ENCODE data around the gene STK10.

Gene STK10

DNA sequence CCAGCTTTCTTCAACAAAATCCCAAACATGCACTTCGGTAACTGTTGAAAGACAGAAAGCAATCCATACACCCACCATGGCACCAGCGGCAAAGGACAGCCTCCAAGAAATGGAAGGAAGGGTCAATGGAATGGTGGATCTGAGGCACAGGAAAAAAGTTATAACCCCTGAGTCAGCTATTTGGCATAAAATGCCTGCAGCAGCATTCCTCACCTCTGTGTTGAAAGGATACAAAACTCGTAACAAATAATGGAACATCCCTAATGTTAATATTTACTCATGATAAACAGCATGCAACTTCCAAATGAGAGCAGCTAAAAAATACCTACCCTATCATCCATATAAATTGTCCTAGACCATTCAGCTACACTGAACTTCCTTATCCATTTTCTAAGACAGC is 191.0 kb downstream of the STK10 start:
- TF ChIP-seq, protein P1, sequence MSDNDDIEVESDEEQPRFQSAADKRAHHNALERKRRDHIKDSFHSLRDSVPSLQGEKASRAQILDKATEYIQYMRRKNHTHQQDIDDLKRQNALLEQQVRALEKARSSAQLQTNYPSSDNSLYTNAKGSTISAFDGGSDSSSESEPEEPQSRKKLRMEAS (IDR thresholded peaks at IDR 0.05) = no peak
- TF ChIP-seq YY1 (IDR thresholded peaks at IDR 0.05; ENCODE audit: low read depth) (no peak), TEAD4 (IDR thresholded peaks at IDR 0.05) (no peak), RAD21 (IDR thresholded peaks at IDR 0.05; ENCODE audit: low read depth) (no peak)
- TF ChIP-seq, protein P2, sequence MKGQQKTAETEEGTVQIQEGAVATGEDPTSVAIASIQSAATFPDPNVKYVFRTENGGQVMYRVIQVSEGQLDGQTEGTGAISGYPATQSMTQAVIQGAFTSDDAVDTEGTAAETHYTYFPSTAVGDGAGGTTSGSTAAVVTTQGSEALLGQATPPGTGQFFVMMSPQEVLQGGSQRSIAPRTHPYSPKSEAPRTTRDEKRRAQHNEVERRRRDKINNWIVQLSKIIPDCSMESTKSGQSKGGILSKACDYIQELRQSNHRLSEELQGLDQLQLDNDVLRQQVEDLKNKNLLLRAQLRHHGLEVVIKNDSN (IDR thresholded peaks at IDR 0.05) = no peak

DNA sequence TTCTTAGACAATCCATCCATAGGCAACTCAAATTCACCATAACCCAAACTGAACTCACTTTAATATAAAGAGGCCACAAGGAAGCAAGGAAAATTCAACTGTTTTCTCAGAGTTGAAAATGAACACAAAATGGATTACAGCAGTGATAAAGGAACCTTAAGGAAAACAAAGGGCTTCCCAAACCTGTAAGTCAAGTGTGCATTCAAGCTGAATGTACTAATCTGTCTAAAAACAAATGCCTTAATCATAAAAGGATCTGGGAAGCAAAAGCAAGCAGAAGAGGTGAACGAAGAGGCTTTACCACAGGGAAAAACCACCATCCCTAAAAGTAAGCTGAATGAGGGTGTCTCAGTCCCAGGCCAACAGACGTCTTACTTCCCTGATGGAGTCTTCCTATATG is 195.2 kb downstream of the STK10 start:
- TF ChIP-seq, protein P2 (IDR thresholded peaks at IDR 0.05) = no peak
- TF ChIP-seq CEBPB (IDR thresholded peaks at IDR 0.05) (no peak), FOXM1 (IDR thresholded peaks at IDR 0.05; ENCODE audit: borderline replicate concordance, low read depth) (no peak), YY1 (IDR thresholded peaks at IDR 0.05; ENCODE audit: low read depth) (no peak), TCF12 (IDR thresholded peaks at IDR 0.05; ENCODE audit: low read depth) (no peak), EP300 (IDR thresholded peaks at IDR 0.05; ENCODE audit: borderline replicate concordance) (no peak), NFIC (IDR thresholded peaks at IDR 0.05) (no peak), RAD21 (IDR thresholded peaks at IDR 0.05; ENCODE audit: low read depth) (no peak), TAF1 (IDR thresholded peaks at IDR 0.05; ENCODE audit: low read depth) (no peak), TEAD4 (IDR thresholded peaks at IDR 0.05) (no peak), ZBTB7A (IDR thresholded peaks at IDR 0.05; ENCODE audit: low read depth) (no peak), CREB1 (IDR thresholded peaks at IDR 0.05; ENCODE audit: low read depth) (no peak), EGR1 (IDR thresholded peaks at IDR 0.05) (no peak)
- TF ChIP-seq, protein P1 (IDR thresholded peaks at IDR 0.05) = no peak
- TF ChIP-seq, protein P3, sequence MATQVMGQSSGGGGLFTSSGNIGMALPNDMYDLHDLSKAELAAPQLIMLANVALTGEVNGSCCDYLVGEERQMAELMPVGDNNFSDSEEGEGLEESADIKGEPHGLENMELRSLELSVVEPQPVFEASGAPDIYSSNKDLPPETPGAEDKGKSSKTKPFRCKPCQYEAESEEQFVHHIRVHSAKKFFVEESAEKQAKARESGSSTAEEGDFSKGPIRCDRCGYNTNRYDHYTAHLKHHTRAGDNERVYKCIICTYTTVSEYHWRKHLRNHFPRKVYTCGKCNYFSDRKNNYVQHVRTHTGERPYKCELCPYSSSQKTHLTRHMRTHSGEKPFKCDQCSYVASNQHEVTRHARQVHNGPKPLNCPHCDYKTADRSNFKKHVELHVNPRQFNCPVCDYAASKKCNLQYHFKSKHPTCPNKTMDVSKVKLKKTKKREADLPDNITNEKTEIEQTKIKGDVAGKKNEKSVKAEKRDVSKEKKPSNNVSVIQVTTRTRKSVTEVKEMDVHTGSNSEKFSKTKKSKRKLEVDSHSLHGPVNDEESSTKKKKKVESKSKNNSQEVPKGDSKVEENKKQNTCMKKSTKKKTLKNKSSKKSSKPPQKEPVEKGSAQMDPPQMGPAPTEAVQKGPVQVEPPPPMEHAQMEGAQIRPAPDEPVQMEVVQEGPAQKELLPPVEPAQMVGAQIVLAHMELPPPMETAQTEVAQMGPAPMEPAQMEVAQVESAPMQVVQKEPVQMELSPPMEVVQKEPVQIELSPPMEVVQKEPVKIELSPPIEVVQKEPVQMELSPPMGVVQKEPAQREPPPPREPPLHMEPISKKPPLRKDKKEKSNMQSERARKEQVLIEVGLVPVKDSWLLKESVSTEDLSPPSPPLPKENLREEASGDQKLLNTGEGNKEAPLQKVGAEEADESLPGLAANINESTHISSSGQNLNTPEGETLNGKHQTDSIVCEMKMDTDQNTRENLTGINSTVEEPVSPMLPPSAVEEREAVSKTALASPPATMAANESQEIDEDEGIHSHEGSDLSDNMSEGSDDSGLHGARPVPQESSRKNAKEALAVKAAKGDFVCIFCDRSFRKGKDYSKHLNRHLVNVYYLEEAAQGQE (IDR thresholded peaks at IDR 0.05; ENCODE audit: low read depth) = no peak

DNA sequence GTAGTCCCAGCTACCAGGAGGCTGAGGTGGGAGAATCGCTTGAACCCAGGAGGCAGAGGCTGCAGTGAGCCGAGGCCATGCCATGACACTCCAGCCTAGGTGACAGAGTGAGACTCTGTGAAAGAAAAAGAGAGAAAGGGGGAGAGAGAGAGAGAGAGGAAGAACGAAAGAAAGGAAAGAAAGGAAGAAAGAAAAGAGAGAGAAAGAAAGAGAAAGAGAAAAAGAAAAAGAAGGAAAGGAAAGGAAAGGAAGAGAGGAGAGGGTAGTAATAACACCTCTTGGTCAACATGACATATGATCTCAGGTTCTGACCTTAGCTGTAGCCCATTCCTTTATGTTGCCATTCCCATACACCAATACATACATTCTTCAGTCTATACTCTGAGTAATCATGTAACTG is 195.7 kb downstream of the STK10 start:
- TF ChIP-seq NFIC (IDR thresholded peaks at IDR 0.05) = no peak
- TF ChIP-seq CEBPB (IDR thresholded peaks at IDR 0.05) = no peak
- no peak for TF ChIP-seq TCF12 (IDR thresholded peaks at IDR 0.05; ENCODE audit: low read depth)
- TF ChIP-seq FOXM1 (IDR thresholded peaks at IDR 0.05; ENCODE audit: borderline replicate concordance, low read depth) = no peak
- TF ChIP-seq, protein P2 (IDR thresholded peaks at IDR 0.05) = no peak
- no peak for TF ChIP-seq ZBTB7A (IDR thresholded peaks at IDR 0.05; ENCODE audit: low read depth)
- no peak for TF ChIP-seq TEAD4 (IDR thresholded peaks at IDR 0.05)
- no peak for TF ChIP-seq TAF1 (IDR thresholded peaks at IDR 0.05; ENCODE audit: low read depth)

All from Ishikawa (cell line).